ENCODE results near the gene ANKRD29.
"Not testable (repeated sequence)": the region's sequence is repeated elsewhere in the genome, so short reads cannot be mapped to it uniquely, and the experiment has no call there.

ANKRD29 gene

GRCh38 chr18:23557511-23557910 lies 105.2 kb downstream of the ANKRD29 start:
- not testable (repeated sequence) for DNase-seq (ENCODE audit: low spot score)

- no peak for DNase-seq (ENCODE audit: low spot score)
Measured at GRCh38 chr18:23556145-23556780, 106.4 kb downstream of the ANKRD29 start.

GRCh38 chr18:23553887-23554286 lies 108.8 kb downstream of the ANKRD29 start:
- DNase-seq (ENCODE audit: low spot score) = no peak

- DNase-seq (ENCODE audit: low spot score) = no peak
Measured at GRCh38 chr18:23552505-23552904, 110.2 kb downstream of the ANKRD29 start.

GRCh38 chr18:23551978-23552377 lies 110.7 kb downstream of the ANKRD29 start:
- DNase-seq (ENCODE audit: low spot score) = no peak

GRCh38 chr18:23550898-23551297 lies 111.8 kb downstream of the ANKRD29 start:
- no peak for DNase-seq (ENCODE audit: low spot score)
